Measurements from ENCODE around the gene MYRIP.

DNA sequence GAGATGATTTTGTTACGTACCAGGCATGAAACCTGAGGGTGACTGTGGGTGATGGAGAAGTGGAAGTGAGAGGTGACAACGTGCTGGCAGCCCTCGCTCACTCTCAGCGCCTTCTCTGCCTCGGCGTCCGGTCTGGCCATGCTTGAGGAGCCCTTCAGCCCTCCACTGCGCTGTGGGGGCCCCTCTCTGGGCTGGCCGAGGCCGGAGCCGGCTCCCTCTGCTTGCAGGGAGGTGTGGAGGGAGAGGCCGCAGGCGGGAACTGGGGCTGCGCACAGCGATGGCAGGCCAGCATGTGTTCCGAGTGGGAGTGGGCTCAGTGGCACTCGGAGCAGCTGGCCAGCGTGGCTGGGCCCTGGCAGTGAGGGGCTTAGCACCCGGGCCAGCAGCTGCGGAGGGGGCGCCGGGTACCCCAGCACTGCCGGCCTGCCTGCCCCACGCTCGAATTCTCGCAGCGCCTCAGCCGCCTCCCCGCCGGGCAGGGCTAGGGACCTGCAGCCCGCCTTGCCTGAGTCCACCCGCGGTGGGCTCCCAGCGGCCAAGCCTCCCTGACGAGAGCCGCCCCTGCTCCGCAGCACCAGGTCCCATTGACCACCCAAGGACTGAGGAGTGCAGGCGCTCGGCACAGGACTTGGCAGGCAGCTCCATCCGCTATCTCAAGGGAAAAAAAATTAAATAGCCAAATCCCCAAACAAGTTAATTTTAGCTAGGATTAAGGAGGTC, 29.7 kb upstream of the MYRIP start:
- TF ChIP-seq, protein P1, sequence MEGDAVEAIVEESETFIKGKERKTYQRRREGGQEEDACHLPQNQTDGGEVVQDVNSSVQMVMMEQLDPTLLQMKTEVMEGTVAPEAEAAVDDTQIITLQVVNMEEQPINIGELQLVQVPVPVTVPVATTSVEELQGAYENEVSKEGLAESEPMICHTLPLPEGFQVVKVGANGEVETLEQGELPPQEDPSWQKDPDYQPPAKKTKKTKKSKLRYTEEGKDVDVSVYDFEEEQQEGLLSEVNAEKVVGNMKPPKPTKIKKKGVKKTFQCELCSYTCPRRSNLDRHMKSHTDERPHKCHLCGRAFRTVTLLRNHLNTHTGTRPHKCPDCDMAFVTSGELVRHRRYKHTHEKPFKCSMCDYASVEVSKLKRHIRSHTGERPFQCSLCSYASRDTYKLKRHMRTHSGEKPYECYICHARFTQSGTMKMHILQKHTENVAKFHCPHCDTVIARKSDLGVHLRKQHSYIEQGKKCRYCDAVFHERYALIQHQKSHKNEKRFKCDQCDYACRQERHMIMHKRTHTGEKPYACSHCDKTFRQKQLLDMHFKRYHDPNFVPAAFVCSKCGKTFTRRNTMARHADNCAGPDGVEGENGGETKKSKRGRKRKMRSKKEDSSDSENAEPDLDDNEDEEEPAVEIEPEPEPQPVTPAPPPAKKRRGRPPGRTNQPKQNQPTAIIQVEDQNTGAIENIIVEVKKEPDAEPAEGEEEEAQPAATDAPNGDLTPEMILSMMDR (IDR thresholded peaks at IDR 0.05), result no peak
- no peak for TF ChIP-seq POLR2A (IDR thresholded peaks at IDR 0.05)
